ENCODE data around the gene AWAT2. TPM values are rescaled to one million over a fixed set of nuclear protein-coding genes. Genes with fewer than 3 reads are reported as not detected.
A peak's percentile ranks its signal among the peaks of the same experiment; 100 is the strongest.

Gene AWAT2
- total RNA-seq, 4 donors from 2014 or later = not detected

GRCh38 chrX:70087857-70088630, 38.3 kb upstream of the AWAT2 start:
- H3K27ac ChIP-seq = peak overlapping the region; percentile 30 to 60 (median 42)
- WGBS, 2 donors = 46 to 53% methylated on average over 10 to 11 of the region's 11 CpGs
- no peaks in the 10 kb centered on the region for H3K9me3 ChIP-seq
- peak; percentile 4 to 8 for DNase-seq
- intact Hi-C loops (cut with DNase I) = no loop called here
- peaks cover 11 to 17% of the 10 kb centered on the region in 2 donors for H3K4me1 ChIP-seq
- H3K36me3 ChIP-seq = no peaks in the 10 kb centered on the region
- H3K27me3 ChIP-seq = no peaks in the 10 kb centered on the region
- TF ChIP-seq CTCF (IDR thresholded peaks at IDR 0.05) (no peak), POLR2A (IDR thresholded peaks at IDR 0.05) (no peak)
- H3K4me3 ChIP-seq (replicated peaks in 1 of 3) = no peak overlapping the region

- TF ChIP-seq CTCF (IDR thresholded peaks at IDR 0.05) (no peak), POLR2A (IDR thresholded peaks at IDR 0.05) (no peak)
- intact Hi-C loops (cut with DNase I) = no loop called here
- no peak overlapping the region for H3K27ac ChIP-seq
- no peaks in the 10 kb centered on the region for H3K36me3 ChIP-seq
- peaks cover 11 to 17% of the 10 kb centered on the region in 2 donors for H3K4me1 ChIP-seq
- 81 to 84% methylated on average over 5 of the region's 5 CpGs for WGBS, 2 donors
- no peak for DNase-seq
- H3K27me3 ChIP-seq = no peaks in the 10 kb centered on the region
- no peak overlapping the region for H3K4me3 ChIP-seq (replicated peaks in 1 of 3)
- H3K9me3 ChIP-seq = no peaks in the 10 kb centered on the region
Measured at GRCh38 chrX:70084592-70085240, 35.0 kb upstream of the AWAT2 start.

- no peak for DNase-seq
- Histone ChIP-seq H3K9me3 (no peaks in the 10 kb centered on the region), H3K4me1 (peaks cover 2 to 4% of the 10 kb centered on the region in 2 donors), H3K27me3 (no peaks in the 10 kb centered on the region), H3K36me3 (no peaks in the 10 kb centered on the region), H3K4me3 (replicated peaks in 1 of 3) (no peak overlapping the region), H3K27ac (no peak overlapping the region)
- WGBS, 2 donors = 65 to 89% methylated on average over 4 of the region's 4 CpGs
- TF ChIP-seq CTCF (IDR thresholded peaks at IDR 0.05) = no peak
- TF ChIP-seq POLR2A (IDR thresholded peaks at IDR 0.05) = no peak
- intact Hi-C loops (cut with DNase I) = no loop called here
Measured at GRCh38 chrX:70082723-70083122, 33.0 kb upstream of the AWAT2 start.

GRCh38 chrX:70079870-70080269, 30.1 kb upstream of the AWAT2 start:
- Histone ChIP-seq H3K36me3 (no peaks in the 10 kb centered on the region), H3K9me3 (no peaks in the 10 kb centered on the region), H3K27me3 (no peaks in the 10 kb centered on the region), H3K4me1 (no peaks in the 10 kb centered on the region), H3K27ac (no peak overlapping the region), H3K4me3 (replicated peaks in 1 of 3) (no peak overlapping the region)
- intact Hi-C loops (cut with DNase I) = no loop called here
- DNase-seq = no peak
- WGBS, 2 donors = 70 to 86% methylated on average over 3 of the region's 3 CpGs
- TF ChIP-seq CTCF (IDR thresholded peaks at IDR 0.05) = no peak
- no peak for TF ChIP-seq POLR2A (IDR thresholded peaks at IDR 0.05)

GRCh38 chrX:70079297-70079696, 29.6 kb upstream of the AWAT2 start:
- H3K9me3 ChIP-seq = no peaks in the 10 kb centered on the region
- H3K27me3 ChIP-seq = no peaks in the 10 kb centered on the region
- no peak overlapping the region for H3K27ac ChIP-seq
- no peaks in the 10 kb centered on the region for H3K36me3 ChIP-seq
- H3K4me3 ChIP-seq (replicated peaks in 1 of 3) = no peak overlapping the region
- intact Hi-C loops (cut with DNase I) = no loop called here
- TF ChIP-seq POLR2A (IDR thresholded peaks at IDR 0.05) = no peak
- no peak for TF ChIP-seq CTCF (IDR thresholded peaks at IDR 0.05)
- no peak for DNase-seq
- 81 to 86% methylated on average over 5 of the region's 5 CpGs for WGBS, 2 donors
- no peaks in the 10 kb centered on the region for H3K4me1 ChIP-seq

All from thyroid gland (tissue), 4 donors.